Measurements from ENCODE around the gene AMDHD1.

AMDHD1 gene

GRCh38 chr12:95922231-95922630 is 20.9 kb upstream of the AMDHD1 start:
- TF ChIP-seq, protein P1, sequence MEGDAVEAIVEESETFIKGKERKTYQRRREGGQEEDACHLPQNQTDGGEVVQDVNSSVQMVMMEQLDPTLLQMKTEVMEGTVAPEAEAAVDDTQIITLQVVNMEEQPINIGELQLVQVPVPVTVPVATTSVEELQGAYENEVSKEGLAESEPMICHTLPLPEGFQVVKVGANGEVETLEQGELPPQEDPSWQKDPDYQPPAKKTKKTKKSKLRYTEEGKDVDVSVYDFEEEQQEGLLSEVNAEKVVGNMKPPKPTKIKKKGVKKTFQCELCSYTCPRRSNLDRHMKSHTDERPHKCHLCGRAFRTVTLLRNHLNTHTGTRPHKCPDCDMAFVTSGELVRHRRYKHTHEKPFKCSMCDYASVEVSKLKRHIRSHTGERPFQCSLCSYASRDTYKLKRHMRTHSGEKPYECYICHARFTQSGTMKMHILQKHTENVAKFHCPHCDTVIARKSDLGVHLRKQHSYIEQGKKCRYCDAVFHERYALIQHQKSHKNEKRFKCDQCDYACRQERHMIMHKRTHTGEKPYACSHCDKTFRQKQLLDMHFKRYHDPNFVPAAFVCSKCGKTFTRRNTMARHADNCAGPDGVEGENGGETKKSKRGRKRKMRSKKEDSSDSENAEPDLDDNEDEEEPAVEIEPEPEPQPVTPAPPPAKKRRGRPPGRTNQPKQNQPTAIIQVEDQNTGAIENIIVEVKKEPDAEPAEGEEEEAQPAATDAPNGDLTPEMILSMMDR (IDR thresholded peaks at IDR 0.05), result no peak

DNA sequence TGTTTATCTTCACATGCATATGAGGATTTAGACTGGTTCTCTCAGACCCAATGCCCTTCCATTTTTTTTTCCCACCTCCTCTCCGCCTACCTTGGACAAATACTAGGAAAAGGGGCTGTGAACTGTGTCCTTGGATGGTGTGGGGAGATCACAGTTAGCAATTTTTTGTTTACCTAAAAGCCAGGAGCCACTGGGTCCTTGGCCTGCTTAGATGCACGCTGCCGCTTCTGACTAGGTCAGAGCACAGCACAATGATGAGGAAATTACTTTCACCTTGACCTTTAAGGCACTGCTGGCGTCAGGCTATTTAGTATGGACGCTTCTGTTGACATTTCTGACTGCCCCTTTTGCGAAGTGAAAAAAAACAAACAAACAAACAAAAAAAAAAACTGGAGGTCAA is 2.6 kb upstream of the AMDHD1 start:
- TF ChIP-seq, protein P1 (IDR thresholded peaks at IDR 0.05), result no peak

DNA sequence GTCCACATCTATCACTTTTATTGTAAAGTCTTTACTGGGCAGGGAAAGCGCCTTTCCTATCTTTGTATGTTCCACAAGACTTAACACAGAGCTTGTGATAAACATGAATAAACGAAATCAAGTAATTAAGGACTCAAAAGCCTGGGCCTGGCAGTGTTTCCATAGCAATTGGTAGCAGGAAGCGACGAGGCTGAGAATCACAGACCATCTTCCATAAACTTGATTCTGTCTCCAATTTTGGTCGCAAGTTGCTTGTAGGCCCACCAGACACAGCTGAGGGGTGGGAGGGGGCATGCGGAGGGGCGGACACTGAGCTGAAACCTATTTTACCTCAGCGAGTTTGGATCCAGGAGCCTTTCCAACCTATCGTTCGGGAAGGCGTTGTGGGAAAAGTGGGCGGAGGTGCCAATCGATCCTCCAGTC is 1.0 kb upstream of the AMDHD1 start:
- TF ChIP-seq, protein P1 (IDR thresholded peaks at IDR 0.05), result no peak

DNA sequence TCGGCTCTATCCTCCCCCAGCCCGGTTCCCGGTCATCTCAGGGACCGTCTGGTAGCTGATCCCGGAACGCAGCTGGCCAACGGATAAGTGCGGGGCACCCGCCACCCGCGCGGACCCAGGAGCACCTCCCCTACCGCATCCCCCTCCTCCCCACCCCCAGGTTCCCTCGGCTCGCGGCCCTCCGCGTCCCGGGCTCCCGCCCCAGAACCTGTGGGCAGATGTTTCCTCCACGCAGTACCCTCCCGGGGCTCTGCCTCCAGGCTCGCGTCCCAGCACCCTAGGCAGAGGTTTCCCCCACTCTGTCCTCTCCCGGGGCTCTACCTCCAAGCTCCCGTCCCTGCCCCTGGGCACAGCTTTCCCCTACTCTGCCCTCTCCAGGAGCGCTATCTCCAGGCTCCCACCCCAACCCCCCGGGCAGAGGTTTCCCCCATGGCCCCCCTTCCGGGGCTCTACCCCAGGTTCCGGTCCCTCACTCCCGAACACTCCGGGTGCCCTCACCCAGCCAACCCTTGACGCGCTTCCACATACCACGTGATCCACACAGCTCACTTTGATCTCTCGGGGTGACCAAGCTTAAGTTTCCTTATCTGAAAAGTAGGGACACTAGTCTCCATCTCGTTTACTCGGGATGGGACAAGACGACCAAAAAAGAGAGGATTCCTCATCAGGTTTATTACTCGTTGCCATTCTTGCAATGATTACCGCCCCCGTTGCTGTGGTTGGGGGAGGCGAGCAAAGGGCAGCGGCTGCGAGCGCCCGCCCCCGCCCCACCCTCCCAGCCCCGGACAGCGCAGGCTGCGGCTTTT is 404 bp upstream of the AMDHD1 start, which contains the start of gene CCDC38:
Gene CCDC38 (minus strand): TSS at position 91 of the 806 bp plus-strand sequence. CDS start 6,105 bp downstream, outside the sequence.
- TF ChIP-seq, protein P1 (IDR thresholded peaks at IDR 0.05), result no peak

DNA sequence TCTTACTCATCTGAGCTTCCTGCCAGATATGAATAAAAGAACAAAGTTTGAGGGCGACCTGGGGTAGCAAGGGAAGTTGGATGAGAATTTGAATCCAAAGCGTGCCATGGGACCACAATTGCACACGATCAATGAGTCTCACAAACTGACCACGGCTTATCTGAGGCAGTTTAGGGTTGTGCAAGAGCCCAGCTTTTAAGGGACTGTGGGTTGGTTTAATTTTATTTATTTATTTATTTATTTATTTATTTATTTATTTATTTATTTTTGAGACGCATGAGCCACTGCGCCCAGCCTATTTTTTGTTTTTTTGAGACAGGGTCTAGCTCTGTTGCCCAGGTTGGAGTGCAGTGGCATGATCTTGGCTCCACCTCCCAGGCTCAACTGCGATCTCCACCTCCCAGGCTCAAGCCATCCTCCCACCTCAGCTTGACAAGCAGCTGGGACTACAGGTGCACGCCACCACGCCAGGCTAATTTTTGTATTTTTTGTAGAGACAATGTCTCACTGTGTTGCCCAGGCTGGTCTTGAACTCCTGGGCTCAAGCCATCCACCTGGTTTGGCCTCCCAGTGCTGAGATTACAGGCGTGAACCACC is 1.1 kb downstream of the AMDHD1 start:
- TF ChIP-seq, protein P1 (IDR thresholded peaks at IDR 0.05), result no peak

GRCh38 chr12:95949477-95950206 is 6.5 kb downstream of the AMDHD1 start:
- TF ChIP-seq, protein P1 (IDR thresholded peaks at IDR 0.05), result no peak

DNA sequence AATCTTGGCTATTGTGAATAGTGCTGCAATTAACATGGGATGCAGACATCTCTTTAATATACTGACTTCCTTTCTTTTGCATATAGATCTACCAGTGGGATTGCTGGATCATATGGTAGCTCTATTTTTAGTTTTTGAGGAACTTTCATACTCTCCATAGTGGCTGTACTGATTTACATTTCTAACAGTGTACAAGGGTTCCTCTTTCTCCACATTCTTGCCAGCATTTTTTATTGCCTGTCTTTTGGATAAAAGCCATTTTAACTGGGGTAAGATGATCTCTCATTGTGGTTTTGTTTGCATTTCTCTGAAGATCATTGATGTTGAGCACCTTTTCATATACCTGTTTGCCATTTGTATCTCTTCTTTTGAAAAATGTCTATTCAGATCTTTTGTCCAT is 8.4 kb downstream of the AMDHD1 start:
- TF ChIP-seq, protein P1 (IDR thresholded peaks at IDR 0.05), result no peak

Data from LNCAP (cell line).